ENCODE measurements around the gene KLHL36. TPM values are rescaled to one million over a fixed set of nuclear protein-coding genes. Genes with fewer than 3 reads are reported as not detected.

Gene KLHL36
- total and polyA plus RNA-seq, 9 of the 15 experiments (the other 6 are each of a cell fraction or from before 2014, with no cell fraction given), result 2.1 to 51.2 (median 18.5) TPM

DNA sequence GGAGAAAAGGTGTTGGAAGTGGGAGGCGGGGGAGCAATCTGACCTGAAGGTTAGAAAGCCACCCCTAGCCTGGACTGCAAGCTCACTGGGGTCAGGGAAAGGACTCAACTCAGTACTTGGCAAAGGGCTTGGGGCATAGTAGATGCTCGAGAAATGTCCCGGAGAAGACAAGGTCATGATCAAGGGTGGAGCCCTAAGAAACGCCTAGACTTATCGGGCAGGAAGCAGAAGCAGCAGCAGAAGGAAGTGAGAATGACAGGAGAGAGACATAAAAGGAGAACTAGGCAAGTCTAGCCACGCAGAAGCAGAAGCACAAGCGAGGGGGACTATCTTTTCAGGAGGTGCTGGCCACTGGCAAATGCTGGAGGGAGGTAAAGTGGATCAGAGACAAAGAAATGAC lies 40.6 kb upstream of the KLHL36 start (continued):
- no peak for TF ChIP-seq ZNF518B (CRISPR knock-in tag; IDR thresholded peaks at IDR 0.05)
- no peak for TF ChIP-seq CBFB (CRISPR knock-in tag; IDR thresholded peaks at IDR 0.05)
- TF ChIP-seq, protein P1, sequence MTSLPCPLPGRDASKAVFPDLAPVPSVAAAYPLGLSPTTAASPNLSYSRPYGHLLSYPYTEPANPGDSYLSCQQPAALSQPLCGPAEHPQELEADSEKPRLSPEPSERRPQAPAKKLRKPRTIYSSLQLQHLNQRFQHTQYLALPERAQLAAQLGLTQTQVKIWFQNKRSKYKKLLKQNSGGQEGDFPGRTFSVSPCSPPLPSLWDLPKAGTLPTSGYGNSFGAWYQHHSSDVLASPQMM (CRISPR knock-in tag; IDR thresholded peaks at IDR 0.05), result no peak
- no peak for TF ChIP-seq COPS2 (conservative IDR thresholded peaks at IDR 0.05)
- no peak for TF ChIP-seq RBFOX2 (IDR thresholded peaks at IDR 0.05; ENCODE audit: low read depth, low read length)
- TF ChIP-seq PREB (CRISPR knock-in tag; IDR thresholded peaks at IDR 0.05), result no peak
- peak in 1 of 2 experiments; percentile 63; a peak in 1 of 4 replicates for TF ChIP-seq ZNF639 (CRISPR knock-in tag; conservative IDR thresholded peaks at IDR 0.05 in 1 of 2, IDR thresholded peaks at IDR 0.05 in 1 of 2)
- no peak for TF ChIP-seq PHB (CRISPR knock-in tag; IDR thresholded peaks at IDR 0.05)
- no peak for TF ChIP-seq ZNF398 (CRISPR knock-in tag; IDR thresholded peaks at IDR 0.05)
- TF ChIP-seq ZNF586 (CRISPR knock-in tag; conservative IDR thresholded peaks at IDR 0.05), result no peak
- no peak for TF ChIP-seq RFX1 (IDR thresholded peaks at IDR 0.05)
- TF ChIP-seq E2F6 (IDR thresholded peaks at IDR 0.05; ENCODE audit: borderline replicate concordance in 1 of 2, extremely low read depth in 1 of 2, insufficient read depth in 1 of 2, insufficient read length in 1 of 2, low read depth in 1 of 2, low read length in 1 of 2, poor library complexity in 1 of 2, severe bottlenecking in 1 of 2), result no peak
- no peak for TF ChIP-seq TSC22D4 (tag; IDR thresholded peaks at IDR 0.05)
- TF ChIP-seq ZNF263 (CRISPR knock-in tag; IDR thresholded peaks at IDR 0.05; ENCODE audit: borderline replicate concordance), result peak; percentile 43; the same call in 1 of the 2 replicates
- no peak for TF ChIP-seq ZNF41 (CRISPR knock-in tag; conservative IDR thresholded peaks at IDR 0.05)
- no peak for TF ChIP-seq U2AF2 (optimal IDR thresholded peaks at IDR 0.05; ENCODE audit: low read depth, low read length)
- TF ChIP-seq KDM1A (IDR thresholded peaks at IDR 0.05), result peak; percentile 74 to 80
- no peak for TF ChIP-seq MCM5 (IDR thresholded peaks at IDR 0.05; ENCODE audit: low read depth)
- TF ChIP-seq ELF2 (CRISPR knock-in tag; IDR thresholded peaks at IDR 0.05), result 0 out of 2 replicates have a peak, but pooled peaks have one; percentile 10
